WTC11 (cell line): ENCODE data around the gene CHKA.

Source experiments
- NR3C1 ChIP-seq: sonication (generic); formaldehyde crosslinking; conservative IDR thresholded peaks from 2 replicates; pipeline ENCODE4 v1.8.1; 2023; ENCODE audit warnings: low read depth, mild to moderate bottlenecking, missing genetic modification reagents
- SMAD3 ChIP-seq: sonication (generic); formaldehyde crosslinking; IDR thresholded peaks from 2 replicates; pipeline ENCODE4 v1.8.0; 2022; ENCODE audit warnings: missing genetic modification reagents, mild to moderate bottlenecking, borderline replicate concordance
- ZNF232 ChIP-seq: sonication (generic); formaldehyde crosslinking; IDR thresholded peaks from 2 replicates; pipeline ENCODE4 v1.8.0; 2022; ENCODE audit warnings: mild to moderate bottlenecking, missing genetic modification reagents
- TF ChIP-seq, protein P1 (sequence below): fragments of 200-600 bp; IDR thresholded peaks from 2 replicates; pipeline ENCODE4 v1.8.0; 2022; ENCODE audit warnings: antibody characterized with exemption

GRCh38 chr11:68053981-68054812 lies 67.0 kb downstream of the CHKA start:
- no peak for TF ChIP-seq SMAD3 (CRISPR knock-in tag)
- TF ChIP-seq, protein P1, sequence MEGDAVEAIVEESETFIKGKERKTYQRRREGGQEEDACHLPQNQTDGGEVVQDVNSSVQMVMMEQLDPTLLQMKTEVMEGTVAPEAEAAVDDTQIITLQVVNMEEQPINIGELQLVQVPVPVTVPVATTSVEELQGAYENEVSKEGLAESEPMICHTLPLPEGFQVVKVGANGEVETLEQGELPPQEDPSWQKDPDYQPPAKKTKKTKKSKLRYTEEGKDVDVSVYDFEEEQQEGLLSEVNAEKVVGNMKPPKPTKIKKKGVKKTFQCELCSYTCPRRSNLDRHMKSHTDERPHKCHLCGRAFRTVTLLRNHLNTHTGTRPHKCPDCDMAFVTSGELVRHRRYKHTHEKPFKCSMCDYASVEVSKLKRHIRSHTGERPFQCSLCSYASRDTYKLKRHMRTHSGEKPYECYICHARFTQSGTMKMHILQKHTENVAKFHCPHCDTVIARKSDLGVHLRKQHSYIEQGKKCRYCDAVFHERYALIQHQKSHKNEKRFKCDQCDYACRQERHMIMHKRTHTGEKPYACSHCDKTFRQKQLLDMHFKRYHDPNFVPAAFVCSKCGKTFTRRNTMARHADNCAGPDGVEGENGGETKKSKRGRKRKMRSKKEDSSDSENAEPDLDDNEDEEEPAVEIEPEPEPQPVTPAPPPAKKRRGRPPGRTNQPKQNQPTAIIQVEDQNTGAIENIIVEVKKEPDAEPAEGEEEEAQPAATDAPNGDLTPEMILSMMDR = no peak
- no peak for TF ChIP-seq ZNF232 (CRISPR knock-in tag)
- no peak for TF ChIP-seq NR3C1 (CRISPR knock-in tag)
